Caki2 (cell line): ENCODE data around the gene MYH14. TPM values are rescaled to one million over a fixed set of nuclear protein-coding genes. Genes with fewer than 3 reads are reported as not detected.
"Not testable (repeated sequence)": the region's sequence is repeated elsewhere in the genome, so short reads cannot be mapped to it uniquely, and the experiment has no call there.

ENCODE experiments used
- DNase-seq: peaks from one replicate; pipeline ENCODE4 v3.0.0-alpha.2; 2015; ENCODE audit warnings: low read depth
- in situ Hi-C: cut with HindIII; loops from 2 replicates; pipeline ENCODE4 v1.10.0; 2016; ENCODE audit warnings: low sequenced_read_pairs, low pct_unique_long_range_greater_than_20kb, mixed read lengths
- total RNA-seq: library from RNA; depleted of rRNA; stranded (reverse); fragments of >200 nt; shearing (Covaris generic); gene quantifications from 2 replicates; pipeline ENCODE4 v1.2.3, GENCODE V29; 2014; ENCODE audit warnings: low replicate concordance

The MYH14 gene
- total RNA-seq, 1 experiment from 2014 or later, result 21.7 TPM

- DNase-seq, result no peak
- in situ Hi-C loops, result no loop called here
Measured at GRCh38 chr19:50214699-50215543, 11.5 kb downstream of the MYH14 start.

GRCh38 chr19:50215820-50216219 lies 12.4 kb downstream of the MYH14 start:
- DNase-seq, result no peak
- in situ Hi-C loops, result no loop called here

- in situ Hi-C loops, result no loop called here
- no peak for DNase-seq
Measured at GRCh38 chr19:50221087-50221486, 17.7 kb downstream of the MYH14 start.

- no peak for DNase-seq
- in situ Hi-C loops, result no loop called here
Measured at GRCh38 chr19:50222691-50223438, 19.4 kb downstream of the MYH14 start.

- DNase-seq, result no peak
- in situ Hi-C loops, result no loop called here
Measured at GRCh38 chr19:50223439-50223716, 20.0 kb downstream of the MYH14 start.

GRCh38 chr19:50224986-50225747 lies 21.7 kb downstream of the MYH14 start:
- in situ Hi-C loops, result no loop called here
- no peak for DNase-seq

GRCh38 chr19:50226536-50226935 lies 23.1 kb downstream of the MYH14 start:
- DNase-seq, result no peak
- in situ Hi-C loops, result no loop called here

GRCh38 chr19:50228153-50228552 lies 24.7 kb downstream of the MYH14 start:
- in situ Hi-C loops, DNase-seq: not testable (repeated sequence)

GRCh38 chr19:50230379-50231351 lies 27.2 kb downstream of the MYH14 start:
- in situ Hi-C loops, result no loop called here
- no peak for DNase-seq

- DNase-seq, in situ Hi-C loops: not testable (repeated sequence)
Measured at GRCh38 chr19:50231417-50231816, 28.0 kb downstream of the MYH14 start.

- in situ Hi-C loops, result no loop called here
- DNase-seq, result no peak
Measured at GRCh38 chr19:50231821-50232220, 28.4 kb downstream of the MYH14 start.

- in situ Hi-C loops, result no loop called here
- no peak for DNase-seq
Measured at GRCh38 chr19:50232600-50232999, 29.2 kb downstream of the MYH14 start.

GRCh38 chr19:50233308-50233910 lies 30.0 kb downstream of the MYH14 start:
- DNase-seq, result no peak
- in situ Hi-C loops, result no loop called here

- DNase-seq, in situ Hi-C loops: not testable (repeated sequence)
Measured at GRCh38 chr19:50237493-50237892, 34.1 kb downstream of the MYH14 start.

GRCh38 chr19:50238043-50238442 lies 34.6 kb downstream of the MYH14 start:
- DNase-seq, result no peak
- in situ Hi-C loops, result no loop called here

GRCh38 chr19:50239921-50240590 lies 36.6 kb downstream of the MYH14 start:
- in situ Hi-C loops, result no loop called here
- DNase-seq, result no peak

- in situ Hi-C loops, result no loop called here
- DNase-seq, result no peak
Measured at GRCh38 chr19:50242581-50242980, 39.2 kb downstream of the MYH14 start.
